Nephron progenitor cell (in vitro differentiated cells): Measurements from ENCODE around the gene DCDC2C.
"Not testable (repeated sequence)": the region's sequence is repeated elsewhere in the genome, so short reads cannot be mapped to it uniquely, and the experiment has no call there.

Experiments
- DNase-seq: peaks from one replicate; pipeline ENCODE4 v3.0.0; 2021
- H3K27ac Mint-ChIP-seq: 2 replicates; pipeline ENCODE4 v1.8.0; 2021; ENCODE audit warnings: mild to moderate bottlenecking, moderate library complexity, mixed read lengths
- H3K27me3 Mint-ChIP-seq: 2 replicates; pipeline ENCODE4 v1.8.0; 2021; ENCODE audit warnings: mild to moderate bottlenecking, low read depth, mixed read lengths; ENCODE audit not compliant: poor library complexity
- H3K36me3 Mint-ChIP-seq: 2 replicates; pipeline ENCODE4 v1.8.0; 2021; ENCODE audit warnings: low read depth, mixed read lengths
- H3K4me1 Mint-ChIP-seq: 2 replicates; pipeline ENCODE4 v1.8.0; 2021; ENCODE audit warnings: mixed read lengths
- H3K4me3 Mint-ChIP-seq: 2 replicates; pipeline ENCODE4 v1.8.0; 2021; ENCODE audit warnings: mild to moderate bottlenecking, moderate library complexity, mixed read lengths
- H3K9me3 Mint-ChIP-seq: 2 replicates; pipeline ENCODE4 v1.8.0; 2021; ENCODE audit warnings: mild to moderate bottlenecking, moderate library complexity, mixed read lengths
- TF ChIP-seq, protein P1 (sequence below): fragments of 200-600 bp; sonication (generic); IDR thresholded peaks from 2 replicates; pipeline ENCODE4 v1.5.0; 2021; ENCODE audit warnings: antibody characterized with exemption

Gene DCDC2C

DNA sequence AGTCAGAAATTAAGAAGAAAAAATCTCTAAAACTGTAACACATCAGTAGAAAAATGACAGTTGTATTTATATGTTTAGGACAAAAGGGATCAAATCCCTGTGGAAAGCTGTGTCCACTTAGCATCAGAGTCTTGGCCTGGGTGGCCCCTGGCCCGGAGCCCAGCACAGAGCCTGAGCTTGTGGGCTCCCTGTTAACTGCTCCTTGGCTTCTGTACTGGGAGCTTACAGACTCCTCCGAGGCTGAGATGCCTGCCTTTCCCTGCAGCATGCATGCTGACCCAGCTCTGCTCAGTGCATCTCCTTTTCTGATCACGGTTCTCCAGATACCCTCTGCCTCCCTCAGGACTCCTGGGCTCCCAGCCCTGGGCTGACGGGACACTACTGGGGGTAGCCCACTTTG, 98.1 kb downstream of the DCDC2C start:
- peaks cover 18% of the 10 kb centered on the region for H3K27me3 Mint-ChIP-seq
- peaks cover 5% of the 10 kb centered on the region for H3K36me3 Mint-ChIP-seq
- H3K9me3 Mint-ChIP-seq, result peaks cover 18% of the 10 kb centered on the region
- peaks cover 10% of the 10 kb centered on the region for H3K4me1 Mint-ChIP-seq
- TF ChIP-seq, protein P1, sequence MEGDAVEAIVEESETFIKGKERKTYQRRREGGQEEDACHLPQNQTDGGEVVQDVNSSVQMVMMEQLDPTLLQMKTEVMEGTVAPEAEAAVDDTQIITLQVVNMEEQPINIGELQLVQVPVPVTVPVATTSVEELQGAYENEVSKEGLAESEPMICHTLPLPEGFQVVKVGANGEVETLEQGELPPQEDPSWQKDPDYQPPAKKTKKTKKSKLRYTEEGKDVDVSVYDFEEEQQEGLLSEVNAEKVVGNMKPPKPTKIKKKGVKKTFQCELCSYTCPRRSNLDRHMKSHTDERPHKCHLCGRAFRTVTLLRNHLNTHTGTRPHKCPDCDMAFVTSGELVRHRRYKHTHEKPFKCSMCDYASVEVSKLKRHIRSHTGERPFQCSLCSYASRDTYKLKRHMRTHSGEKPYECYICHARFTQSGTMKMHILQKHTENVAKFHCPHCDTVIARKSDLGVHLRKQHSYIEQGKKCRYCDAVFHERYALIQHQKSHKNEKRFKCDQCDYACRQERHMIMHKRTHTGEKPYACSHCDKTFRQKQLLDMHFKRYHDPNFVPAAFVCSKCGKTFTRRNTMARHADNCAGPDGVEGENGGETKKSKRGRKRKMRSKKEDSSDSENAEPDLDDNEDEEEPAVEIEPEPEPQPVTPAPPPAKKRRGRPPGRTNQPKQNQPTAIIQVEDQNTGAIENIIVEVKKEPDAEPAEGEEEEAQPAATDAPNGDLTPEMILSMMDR, result no peak
- no peak overlapping the region for H3K4me3 Mint-ChIP-seq
- no peak overlapping the region for H3K27ac Mint-ChIP-seq
- DNase-seq, result no peak

DNA sequence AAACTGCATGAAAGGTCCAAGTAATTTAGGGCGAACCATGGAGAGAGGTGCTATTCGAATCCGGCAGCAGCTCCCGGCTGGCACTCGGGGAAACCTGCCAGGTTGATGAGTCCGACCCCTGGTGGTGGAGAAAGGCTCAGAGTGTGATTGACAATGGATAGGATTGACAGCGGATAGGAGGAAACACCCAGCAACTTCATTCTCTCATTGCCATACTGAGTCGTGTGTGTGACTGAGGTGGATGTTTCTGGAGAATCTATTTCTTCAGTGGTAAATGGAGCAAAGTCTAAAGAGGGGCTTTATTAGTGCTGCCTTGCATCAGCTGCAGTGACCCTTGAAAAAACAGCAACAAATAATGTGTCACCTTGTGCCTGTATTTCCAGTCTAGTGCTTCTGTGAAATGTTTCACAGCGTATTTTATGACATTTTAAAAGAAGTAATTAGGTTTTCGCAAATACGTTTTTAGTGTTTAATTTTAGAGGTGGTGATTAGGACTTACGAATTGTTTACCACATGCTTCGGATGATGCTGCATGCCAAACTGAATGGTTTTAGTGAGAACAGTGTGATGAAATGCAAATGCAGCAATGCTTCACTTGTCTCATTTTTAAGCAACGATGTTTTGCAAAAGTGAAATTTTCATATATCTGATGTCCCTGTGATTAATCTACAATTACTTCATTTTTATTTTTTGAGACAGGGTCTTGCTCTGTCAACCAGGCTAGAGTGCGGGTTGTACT, 102.0 kb downstream of the DCDC2C start:
- peak; percentile 52 for DNase-seq
- peaks cover 7% of the 10 kb centered on the region for H3K4me1 Mint-ChIP-seq
- H3K27me3 Mint-ChIP-seq, result peaks cover 18% of the 10 kb centered on the region
- no peak overlapping the region for H3K27ac Mint-ChIP-seq
- H3K4me3 Mint-ChIP-seq, result no peak overlapping the region
- no peaks in the 10 kb centered on the region for H3K36me3 Mint-ChIP-seq
- TF ChIP-seq, protein P1, result peak; percentile 51
- peaks cover 5% of the 10 kb centered on the region for H3K9me3 Mint-ChIP-seq

DNA sequence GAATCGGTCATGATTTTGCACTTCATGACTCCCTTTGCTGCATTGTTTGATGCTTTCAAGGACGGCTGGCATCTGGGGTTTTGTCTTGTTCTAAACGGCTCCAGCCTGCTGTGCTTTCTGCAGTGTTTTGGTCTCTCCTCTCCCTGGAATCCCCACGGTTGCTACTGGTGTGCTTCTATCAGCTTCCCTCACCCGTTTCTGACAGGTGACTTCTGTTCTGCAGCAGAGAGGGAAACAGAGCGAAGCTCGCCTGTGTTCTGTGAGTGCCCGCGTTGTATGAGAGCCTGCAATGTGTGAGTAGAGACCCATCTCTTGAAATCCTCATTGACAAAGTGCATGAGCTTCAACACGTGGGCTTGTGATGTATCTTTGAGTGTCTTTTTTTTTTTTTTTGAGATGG, 102.8 kb downstream of the DCDC2C start:
- TF ChIP-seq, protein P1, result no peak
- no peak for DNase-seq
- H3K4me1 Mint-ChIP-seq, result peaks cover 7% of the 10 kb centered on the region
- H3K4me3 Mint-ChIP-seq, result no peak overlapping the region
- H3K36me3 Mint-ChIP-seq, result no peaks in the 10 kb centered on the region
- peaks cover 10% of the 10 kb centered on the region for H3K9me3 Mint-ChIP-seq
- H3K27ac Mint-ChIP-seq, result no peak overlapping the region
- peaks cover 18% of the 10 kb centered on the region for H3K27me3 Mint-ChIP-seq

DNA sequence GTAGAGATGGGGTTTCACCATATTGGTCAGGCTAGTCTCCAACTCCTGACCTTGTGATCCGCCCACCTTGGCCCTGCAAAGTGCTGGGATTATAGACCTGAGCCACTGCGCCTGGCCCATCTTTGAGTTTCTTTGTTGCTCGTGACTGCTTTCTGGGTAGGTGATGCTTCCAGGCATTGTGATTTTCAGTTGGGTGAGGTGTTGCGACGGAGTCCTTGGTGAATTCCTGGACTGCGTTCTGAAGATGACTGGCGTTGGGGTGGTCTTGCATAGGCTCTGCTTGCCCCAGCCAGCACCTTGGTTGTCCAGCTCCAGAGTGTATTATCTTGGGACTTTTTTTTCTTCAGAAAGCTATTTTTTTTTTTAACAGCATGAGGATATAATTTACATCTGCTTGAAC, 103.4 kb downstream of the DCDC2C start:
- Mint-ChIP-seq H3K4me3 (no peak overlapping the region), H3K36me3 (no peaks in the 10 kb centered on the region), H3K27me3 (peaks cover 18% of the 10 kb centered on the region), H3K27ac (no peak overlapping the region), H3K9me3 (peaks cover 16% of the 10 kb centered on the region), H3K4me1 (peaks cover 7% of the 10 kb centered on the region)
- DNase-seq, result no peak
- TF ChIP-seq, protein P1, result no peak

DNA sequence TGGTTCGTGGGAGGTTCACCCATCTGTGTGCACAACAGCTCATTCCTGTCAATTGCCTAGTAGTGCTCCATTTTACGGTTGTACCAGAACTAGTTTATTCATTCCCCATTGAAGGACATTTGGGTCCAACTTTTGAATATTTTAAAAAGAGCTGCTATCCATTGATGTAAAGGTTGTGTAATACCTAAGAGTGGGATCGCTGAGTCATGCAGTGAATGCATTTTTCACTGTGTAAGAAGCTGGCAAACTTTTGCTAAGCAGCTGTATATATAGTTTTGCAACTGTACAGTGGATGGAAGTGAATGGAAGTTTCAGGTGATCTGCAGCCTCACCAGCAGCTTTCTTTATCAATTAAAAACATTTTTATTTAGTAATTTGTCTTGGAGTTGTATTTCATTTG, 104.5 kb downstream of the DCDC2C start:
- Mint-ChIP-seq H3K4me3 (no peak overlapping the region), H3K27ac (no peak overlapping the region), H3K27me3 (peaks cover 15% of the 10 kb centered on the region), H3K4me1 (peaks cover 7% of the 10 kb centered on the region), H3K36me3 (no peaks in the 10 kb centered on the region), H3K9me3 (peaks cover 25% of the 10 kb centered on the region)
- no peak for DNase-seq
- TF ChIP-seq, protein P1, result no peak

DNA sequence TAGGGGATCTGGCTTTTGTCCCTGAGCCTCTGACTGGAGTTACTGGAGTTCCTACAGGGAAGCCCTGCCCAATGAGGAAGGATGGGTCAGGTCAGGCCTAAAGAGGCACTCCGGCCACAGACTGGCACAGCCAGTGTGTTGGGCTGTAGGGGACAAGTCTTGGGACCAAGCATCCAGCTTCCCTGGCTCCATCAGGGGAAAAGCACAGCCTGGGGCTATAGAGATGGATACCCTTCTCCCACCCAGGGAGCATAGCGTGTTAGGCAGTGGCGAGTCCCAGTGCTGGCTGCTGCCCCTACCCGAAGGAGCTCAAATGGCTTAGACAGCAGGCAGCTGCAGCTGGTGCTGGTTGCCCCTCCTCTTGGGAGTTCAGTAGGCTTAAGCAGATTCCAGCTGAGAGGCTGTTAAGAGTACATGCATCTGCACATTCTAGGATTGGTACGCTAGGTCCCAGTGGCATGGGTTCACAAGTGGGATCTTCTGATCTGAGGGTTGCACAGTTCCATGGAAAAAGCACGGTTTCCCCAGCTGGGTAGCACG, 111.4 kb downstream of the DCDC2C start:
- H3K27ac Mint-ChIP-seq, result no peak overlapping the region
- TF ChIP-seq, protein P1, result no peak
- H3K4me3 Mint-ChIP-seq, result no peak overlapping the region
- no peaks in the 10 kb centered on the region for H3K36me3 Mint-ChIP-seq
- no peak for DNase-seq
- H3K4me1 Mint-ChIP-seq, result no peaks in the 10 kb centered on the region
- peaks cover 42% of the 10 kb centered on the region for H3K9me3 Mint-ChIP-seq
- H3K27me3 Mint-ChIP-seq, result no peaks in the 10 kb centered on the region

DNA sequence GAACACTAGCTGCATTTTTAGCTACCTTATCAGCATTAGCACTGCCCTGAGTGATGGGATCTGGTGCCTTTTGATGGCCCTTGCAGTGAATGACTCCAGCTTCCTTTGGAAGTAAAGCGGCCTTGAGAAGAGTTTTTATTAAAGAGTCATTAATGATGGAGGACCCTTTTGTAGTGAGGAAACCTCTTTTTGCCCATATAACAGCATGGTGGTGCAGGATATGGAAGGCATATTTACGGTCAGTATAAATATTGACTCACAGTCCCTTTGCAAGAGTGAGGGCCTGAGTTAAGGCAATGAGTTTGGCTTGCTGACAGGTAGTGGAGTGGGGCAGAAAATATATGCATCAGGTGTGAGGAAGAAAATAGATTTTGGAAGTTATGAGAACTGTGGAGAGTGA, 113.8 kb downstream of the DCDC2C start:
- not testable (repeated sequence) for H3K4me3 Mint-ChIP-seq, H3K36me3 Mint-ChIP-seq, DNase-seq, H3K27me3 Mint-ChIP-seq, H3K4me1 Mint-ChIP-seq, H3K27ac Mint-ChIP-seq
- peaks cover 30% of the 10 kb centered on the region for H3K9me3 Mint-ChIP-seq
